Measurements from ENCODE around the gene SOCS7.

DNA sequence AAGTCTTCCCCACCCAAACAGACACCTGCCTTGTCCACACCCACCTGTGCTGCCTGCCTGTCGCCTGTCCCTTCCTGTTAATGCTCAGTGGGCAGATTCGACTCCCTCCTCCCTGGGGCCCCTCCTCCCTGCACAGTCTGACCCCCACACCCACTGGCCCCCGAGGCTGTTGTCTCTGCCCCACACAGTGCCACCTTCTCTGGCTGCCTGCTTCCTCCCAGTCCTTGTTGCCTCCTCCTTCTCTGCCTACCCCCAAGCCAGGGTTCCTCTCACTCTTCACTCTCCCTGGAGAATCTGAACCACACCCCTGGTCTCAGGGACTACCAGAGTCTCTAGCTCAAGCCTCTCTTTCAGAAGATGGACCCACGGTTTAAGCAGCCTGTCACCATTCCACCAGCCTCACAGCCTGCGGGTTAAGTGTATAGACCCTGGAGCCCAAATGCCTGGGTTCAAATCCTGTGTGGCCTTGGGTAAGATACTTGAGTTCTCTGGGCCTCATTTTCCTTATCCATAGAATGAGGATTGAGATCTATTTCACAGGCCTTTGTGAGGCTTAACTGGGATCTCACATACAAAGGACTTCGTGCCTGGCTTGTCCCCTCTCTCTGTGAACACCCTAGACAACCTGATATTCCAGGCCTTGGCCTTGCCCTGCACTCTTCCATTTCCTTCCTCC, 72.8 kb downstream of the SOCS7 start:
- TF ChIP-seq POLR2AphosphoS5 (IDR thresholded peaks at IDR 0.05; ENCODE audit: low read depth) (no peak), EZH2phosphoT487 (IDR thresholded peaks at IDR 0.05; ENCODE audit: unreplicated experiment) (no peak), EZH2 (IDR thresholded peaks at IDR 0.05; ENCODE audit: low read depth, unreplicated experiment) (no peak), CREB1 (CRISPR knock-in tag; IDR thresholded peaks at IDR 0.05; ENCODE audit: low read depth) (no peak), STAT1 (IDR thresholded peaks at IDR 0.05; ENCODE audit: unreplicated experiment) (no peak), JUNB (IDR thresholded peaks at IDR 0.05; ENCODE audit: unreplicated experiment) (no peak), ZNF114 (CRISPR knock-in tag; IDR thresholded peaks at IDR 0.05) (no peak), NANOG (IDR thresholded peaks at IDR 0.05; ENCODE audit: borderline replicate concordance) (no peak)
- TF ChIP-seq, protein P1, sequence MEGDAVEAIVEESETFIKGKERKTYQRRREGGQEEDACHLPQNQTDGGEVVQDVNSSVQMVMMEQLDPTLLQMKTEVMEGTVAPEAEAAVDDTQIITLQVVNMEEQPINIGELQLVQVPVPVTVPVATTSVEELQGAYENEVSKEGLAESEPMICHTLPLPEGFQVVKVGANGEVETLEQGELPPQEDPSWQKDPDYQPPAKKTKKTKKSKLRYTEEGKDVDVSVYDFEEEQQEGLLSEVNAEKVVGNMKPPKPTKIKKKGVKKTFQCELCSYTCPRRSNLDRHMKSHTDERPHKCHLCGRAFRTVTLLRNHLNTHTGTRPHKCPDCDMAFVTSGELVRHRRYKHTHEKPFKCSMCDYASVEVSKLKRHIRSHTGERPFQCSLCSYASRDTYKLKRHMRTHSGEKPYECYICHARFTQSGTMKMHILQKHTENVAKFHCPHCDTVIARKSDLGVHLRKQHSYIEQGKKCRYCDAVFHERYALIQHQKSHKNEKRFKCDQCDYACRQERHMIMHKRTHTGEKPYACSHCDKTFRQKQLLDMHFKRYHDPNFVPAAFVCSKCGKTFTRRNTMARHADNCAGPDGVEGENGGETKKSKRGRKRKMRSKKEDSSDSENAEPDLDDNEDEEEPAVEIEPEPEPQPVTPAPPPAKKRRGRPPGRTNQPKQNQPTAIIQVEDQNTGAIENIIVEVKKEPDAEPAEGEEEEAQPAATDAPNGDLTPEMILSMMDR (conservative IDR thresholded peaks at IDR 0.05; ENCODE audit: low read depth in 2 of 2): no peak
- TF ChIP-seq, protein P2, sequence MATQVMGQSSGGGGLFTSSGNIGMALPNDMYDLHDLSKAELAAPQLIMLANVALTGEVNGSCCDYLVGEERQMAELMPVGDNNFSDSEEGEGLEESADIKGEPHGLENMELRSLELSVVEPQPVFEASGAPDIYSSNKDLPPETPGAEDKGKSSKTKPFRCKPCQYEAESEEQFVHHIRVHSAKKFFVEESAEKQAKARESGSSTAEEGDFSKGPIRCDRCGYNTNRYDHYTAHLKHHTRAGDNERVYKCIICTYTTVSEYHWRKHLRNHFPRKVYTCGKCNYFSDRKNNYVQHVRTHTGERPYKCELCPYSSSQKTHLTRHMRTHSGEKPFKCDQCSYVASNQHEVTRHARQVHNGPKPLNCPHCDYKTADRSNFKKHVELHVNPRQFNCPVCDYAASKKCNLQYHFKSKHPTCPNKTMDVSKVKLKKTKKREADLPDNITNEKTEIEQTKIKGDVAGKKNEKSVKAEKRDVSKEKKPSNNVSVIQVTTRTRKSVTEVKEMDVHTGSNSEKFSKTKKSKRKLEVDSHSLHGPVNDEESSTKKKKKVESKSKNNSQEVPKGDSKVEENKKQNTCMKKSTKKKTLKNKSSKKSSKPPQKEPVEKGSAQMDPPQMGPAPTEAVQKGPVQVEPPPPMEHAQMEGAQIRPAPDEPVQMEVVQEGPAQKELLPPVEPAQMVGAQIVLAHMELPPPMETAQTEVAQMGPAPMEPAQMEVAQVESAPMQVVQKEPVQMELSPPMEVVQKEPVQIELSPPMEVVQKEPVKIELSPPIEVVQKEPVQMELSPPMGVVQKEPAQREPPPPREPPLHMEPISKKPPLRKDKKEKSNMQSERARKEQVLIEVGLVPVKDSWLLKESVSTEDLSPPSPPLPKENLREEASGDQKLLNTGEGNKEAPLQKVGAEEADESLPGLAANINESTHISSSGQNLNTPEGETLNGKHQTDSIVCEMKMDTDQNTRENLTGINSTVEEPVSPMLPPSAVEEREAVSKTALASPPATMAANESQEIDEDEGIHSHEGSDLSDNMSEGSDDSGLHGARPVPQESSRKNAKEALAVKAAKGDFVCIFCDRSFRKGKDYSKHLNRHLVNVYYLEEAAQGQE (IDR thresholded peaks at IDR 0.05; ENCODE audit: unreplicated experiment): no peak
- TF ChIP-seq, protein P3, sequence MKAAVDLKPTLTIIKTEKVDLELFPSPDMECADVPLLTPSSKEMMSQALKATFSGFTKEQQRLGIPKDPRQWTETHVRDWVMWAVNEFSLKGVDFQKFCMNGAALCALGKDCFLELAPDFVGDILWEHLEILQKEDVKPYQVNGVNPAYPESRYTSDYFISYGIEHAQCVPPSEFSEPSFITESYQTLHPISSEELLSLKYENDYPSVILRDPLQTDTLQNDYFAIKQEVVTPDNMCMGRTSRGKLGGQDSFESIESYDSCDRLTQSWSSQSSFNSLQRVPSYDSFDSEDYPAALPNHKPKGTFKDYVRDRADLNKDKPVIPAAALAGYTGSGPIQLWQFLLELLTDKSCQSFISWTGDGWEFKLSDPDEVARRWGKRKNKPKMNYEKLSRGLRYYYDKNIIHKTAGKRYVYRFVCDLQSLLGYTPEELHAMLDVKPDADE (IDR thresholded peaks at IDR 0.05): no peak
